AG08395 (cell line): ENCODE data around the gene NOS1AP.
"Not testable (repeated sequence)": the region's sequence is repeated elsewhere in the genome, so short reads cannot be mapped to it uniquely, and the experiment has no call there.

Experiments
- DNase-seq: peaks from one replicate; pipeline ENCODE4 v3.0.0; 2012; ENCODE audit warnings: mixed read lengths, low spot score

NOS1AP gene

GRCh38 chr1:162416215-162416614 lies 346.7 kb downstream of the NOS1AP start:
- DNase-seq: no peak

GRCh38 chr1:162416909-162417308 lies 347.4 kb downstream of the NOS1AP start:
- no peak for DNase-seq

DNA sequence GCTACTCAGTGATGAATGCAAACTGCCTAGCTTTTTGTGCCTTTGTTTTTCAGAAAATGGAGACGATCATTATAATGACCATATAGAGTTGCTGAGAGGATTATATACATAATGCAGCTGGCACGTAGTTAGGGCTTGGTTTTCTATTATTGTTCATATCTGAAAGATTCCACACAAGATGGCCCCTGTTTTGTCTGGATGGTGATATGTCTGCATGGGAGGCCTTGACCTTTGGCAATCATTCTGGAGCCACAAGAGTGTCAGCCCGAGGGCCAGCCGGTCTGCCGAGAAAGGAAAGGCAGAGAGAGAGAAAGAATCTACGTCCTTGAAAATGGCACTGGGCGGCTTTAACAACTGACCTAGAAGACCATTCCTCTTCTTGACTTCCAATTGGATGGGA lies 348.2 kb downstream of the NOS1AP start:
- DNase-seq: no peak

- DNase-seq: not testable (repeated sequence)
Observed at GRCh38 chr1:162418584-162418983, 349.1 kb downstream of the NOS1AP start.

DNA sequence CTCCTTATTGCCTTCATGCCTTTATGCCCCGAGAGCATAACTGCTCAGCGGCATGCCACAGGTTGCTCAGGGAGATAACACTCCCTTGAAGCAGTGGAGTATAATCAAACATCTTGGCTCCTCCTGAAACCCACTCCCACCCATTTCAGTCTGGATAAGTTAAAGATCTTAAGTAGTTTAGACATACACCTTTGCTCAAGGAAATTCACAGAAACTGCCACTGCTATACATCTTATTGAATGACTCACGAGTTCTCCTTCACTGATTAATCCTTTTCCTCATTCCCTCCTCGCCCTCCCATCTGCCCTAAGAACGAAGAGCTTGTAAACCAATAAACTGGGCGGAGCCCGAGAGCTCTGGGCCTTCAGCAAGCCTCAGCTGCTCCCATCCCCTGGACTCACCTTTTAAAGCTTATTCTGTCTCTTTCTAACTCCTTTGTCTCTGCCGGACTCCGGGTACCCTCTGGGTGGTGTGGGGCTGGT lies 350.0 kb downstream of the NOS1AP start:
- not testable (repeated sequence) for DNase-seq
